ENCODE measurements around the gene FLNC. TPM values are rescaled to one million over a fixed set of nuclear protein-coding genes. Genes with fewer than 3 reads are reported as not detected.

Gene FLNC
- total RNA-seq, 1 experiment from 2014 or later: 93.1 TPM

- Histone ChIP-seq H3K27me3 (no peaks in the 10 kb centered on the region), H3K36me3 (no peaks in the 10 kb centered on the region), H3K4me3 (no peak overlapping the region), H3K9me3 (no peaks in the 10 kb centered on the region)
- no peak for DNase-seq
Observed at GRCh38 chr7:128887169-128888038, 57.2 kb downstream of the FLNC start.

GRCh38 chr7:128888039-128888755 is 58.0 kb downstream of the FLNC start:
- DNase-seq: no peak
- Histone ChIP-seq H3K4me3 (no peak overlapping the region), H3K36me3 (no peaks in the 10 kb centered on the region), H3K9me3 (no peaks in the 10 kb centered on the region), H3K27me3 (no peaks in the 10 kb centered on the region)

GRCh38 chr7:128888756-128889095 is 58.5 kb downstream of the FLNC start:
- DNase-seq: no peak
- H3K27me3 ChIP-seq: no peaks in the 10 kb centered on the region
- no peaks in the 10 kb centered on the region for H3K36me3 ChIP-seq
- no peak overlapping the region for H3K4me3 ChIP-seq
- no peaks in the 10 kb centered on the region for H3K9me3 ChIP-seq

GRCh38 chr7:128889121-128889520 is 58.9 kb downstream of the FLNC start:
- H3K27me3 ChIP-seq: no peaks in the 10 kb centered on the region
- no peak for DNase-seq
- H3K36me3 ChIP-seq: no peaks in the 10 kb centered on the region
- H3K9me3 ChIP-seq: no peaks in the 10 kb centered on the region
- H3K4me3 ChIP-seq: no peak overlapping the region

GRCh38 chr7:128890306-128891109 is 60.3 kb downstream of the FLNC start:
- H3K27me3 ChIP-seq: no peaks in the 10 kb centered on the region
- H3K4me3 ChIP-seq: peak overlapping the region; percentile 25; the same call in 1 of the 2 replicates
- peak; percentile 82 for DNase-seq
- no peaks in the 10 kb centered on the region for H3K9me3 ChIP-seq
- H3K36me3 ChIP-seq: no peaks in the 10 kb centered on the region

GRCh38 chr7:128891110-128891941 is 61.1 kb downstream of the FLNC start:
- Histone ChIP-seq H3K9me3 (no peaks in the 10 kb centered on the region), H3K27me3 (no peaks in the 10 kb centered on the region), H3K4me3 (peak overlapping the region; percentile 25; the same call in 1 of the 2 replicates), H3K36me3 (no peaks in the 10 kb centered on the region)
- DNase-seq: no peak

- H3K9me3 ChIP-seq: no peaks in the 10 kb centered on the region
- no peak for DNase-seq
- H3K4me3 ChIP-seq: no peak overlapping the region
- H3K36me3 ChIP-seq: no peaks in the 10 kb centered on the region
- no peaks in the 10 kb centered on the region for H3K27me3 ChIP-seq
Observed at GRCh38 chr7:128891942-128892269, 61.7 kb downstream of the FLNC start.

- Histone ChIP-seq H3K36me3 (no peaks in the 10 kb centered on the region), H3K9me3 (no peaks in the 10 kb centered on the region), H3K27me3 (no peaks in the 10 kb centered on the region), H3K4me3 (no peak overlapping the region)
- no peak for DNase-seq
Observed at GRCh38 chr7:128892521-128893250, 62.5 kb downstream of the FLNC start.

- H3K36me3 ChIP-seq: no peaks in the 10 kb centered on the region
- H3K27me3 ChIP-seq: no peaks in the 10 kb centered on the region
- DNase-seq: no peak
- no peaks in the 10 kb centered on the region for H3K9me3 ChIP-seq
- H3K4me3 ChIP-seq: no peak overlapping the region
Observed at GRCh38 chr7:128893251-128894100, 63.3 kb downstream of the FLNC start.

GRCh38 chr7:128894101-128894440 is 63.9 kb downstream of the FLNC start:
- no peaks in the 10 kb centered on the region for H3K9me3 ChIP-seq
- no peak overlapping the region for H3K4me3 ChIP-seq
- H3K36me3 ChIP-seq: no peaks in the 10 kb centered on the region
- no peaks in the 10 kb centered on the region for H3K27me3 ChIP-seq
- DNase-seq: no peak

GRCh38 chr7:128895320-128895719 is 65.1 kb downstream of the FLNC start:
- Histone ChIP-seq H3K4me3 (no peak overlapping the region), H3K9me3 (no peaks in the 10 kb centered on the region)
- DNase-seq: no peak

GRCh38 chr7:128899392-128899791 is 69.2 kb downstream of the FLNC start:
- H3K9me3 ChIP-seq: no peaks in the 10 kb centered on the region
- no peak overlapping the region for H3K4me3 ChIP-seq
- no peaks in the 10 kb centered on the region for H3K27me3 ChIP-seq
- H3K36me3 ChIP-seq: no peaks in the 10 kb centered on the region
- no peak for DNase-seq

More at GRCh38 chr7:128895320-128895719, 65.1 kb downstream of the FLNC start:
- Histone ChIP-seq H3K36me3 (no peaks in the 10 kb centered on the region), H3K27me3 (no peaks in the 10 kb centered on the region)

GRCh38 chr7:128900237-128900636 is 70.0 kb downstream of the FLNC start:
- Histone ChIP-seq H3K36me3 (no peaks in the 10 kb centered on the region), H3K9me3 (no peaks in the 10 kb centered on the region), H3K27me3 (no peaks in the 10 kb centered on the region), H3K4me3 (no peak overlapping the region)
- no peak for DNase-seq

- Histone ChIP-seq H3K27me3 (no peaks in the 10 kb centered on the region), H3K36me3 (no peaks in the 10 kb centered on the region), H3K9me3 (no peaks in the 10 kb centered on the region), H3K4me3 (no peak overlapping the region)
- DNase-seq: no peak
Observed at GRCh38 chr7:128902761-128903585, 72.8 kb downstream of the FLNC start.
